HCT116 (cell line): ENCODE measurements around the gene FCER1A. TPM values are rescaled to one million over a fixed set of nuclear protein-coding genes. Genes with fewer than 3 reads are reported as not detected.

ENCODE experiments used
- ATAC-seq: fragments of 200-7000 bp; cut with Tn5 transposase; 2 replicates; pipeline ENCODE4 v1.9.1; 2020; ENCODE audit warnings: mild to moderate bottlenecking, moderate library complexity
- BruUV-seq: library from RNA; stranded (reverse); fragments of 400-500 nt; replicated peaks from 2 replicates; lab custom pipeline; 2021; lab: Mats Ljungman, UMichigan
- CTCF ChIA-PET: fragments of 300-600 bp; sonication (Branson Sonifier 250); formaldehyde crosslinking; loops from one replicate; lab custom pipeline; 2021; ENCODE audit warnings: antibody characterized with exemption; lab: Charles Lee
- POLR2A ChIA-PET: fragments of 300-600, 350-600 bp; sonication (Branson Sonifier 250); formaldehyde crosslinking; loops from one replicate; lab custom pipeline; 2021; ENCODE audit warnings: antibody characterized with exemption; lab: Charles Lee
- RAD21 ChIA-PET, 2 experiments: fragments of 300-600 bp; sonication (Branson Sonifier 250); formaldehyde crosslinking; loops; one replicate each; lab custom pipeline; 2023; ENCODE audit warnings: low total read pairs in 2 of 2; ENCODE audit not compliant: uncharacterized antibody in 2 of 2, unreplicated experiment in 2 of 2, low non-redundant PET in 1 of 2; lab: Charles Lee
- DNase-seq: peaks from one replicate; pipeline ENCODE4 v3.0.0-alpha.2; 2010; ENCODE audit warnings: low read depth, low spot score
- H2AFZ ChIP-seq: fragments of 200-600 bp; shearing (Covaris generic), sonication (generic); 2 replicates; pipeline ENCODE4 v1.6.1; 2017; ENCODE audit warnings: low read depth, mixed run types, mixed read lengths, antibody characterized with exemption, low read length; ENCODE audit not compliant: poor library complexity, severe bottlenecking
- H3K27ac ChIP-seq: 2 replicates; pipeline ENCODE4 v1.5.1; 2012; ENCODE audit warnings: low read depth, low read length
- H3K27me3 ChIP-seq: fragments of 200-600 bp; sonication (generic); 2 replicates; pipeline ENCODE4 v1.6.1; 2016; ENCODE audit warnings: mixed run types, low read length, mixed read lengths; ENCODE audit not compliant: insufficient read depth
- H3K36me3 ChIP-seq, 2 experiments: fragments of 200-500 bp in 1 of 2; fragments of 200-600 bp in 1 of 2; sonication (Bioruptor generic) in 1 of 2; sonication (generic) in 1 of 2; 2 replicates each; pipeline versions ENCODE4 v1.5.1 to v1.6.1; 2014 to 2016; ENCODE audit warnings: low read length in 2 of 2, inconsistent platforms in 1 of 2, mixed read lengths in 1 of 2, mixed run types in 1 of 2; ENCODE audit not compliant: insufficient read depth in 2 of 2, control insufficient read depth in 1 of 2
- H3K4me1 ChIP-seq, 2 experiments: fragments of 200-600 bp in 1 of 2; sonication (generic) in 1 of 2; 2 replicates each; pipeline versions ENCODE4 v1.5.1 to v1.6.1; 2012 to 2017; ENCODE audit warnings: low read length in 2 of 2, inconsistent platforms in 1 of 2, mild to moderate bottlenecking in 1 of 2, mixed read lengths in 1 of 2, mixed run types in 1 of 2, moderate library complexity in 1 of 2; ENCODE audit not compliant: insufficient read depth in 2 of 2, control insufficient read depth in 1 of 2
- H3K4me2 ChIP-seq: fragments of 200-600 bp; sonication (generic); 2 replicates; pipeline ENCODE4 v1.6.1; 2017; ENCODE audit warnings: mixed run types, low read length, mixed read lengths
- H3K4me3 ChIP-seq, 2 experiments: fragments of 200-600 bp in 1 of 2; sonication (generic) in 1 of 2; replicated peaks in 1 of 2; 2 replicates each; pipeline ENCODE4 v1.5.1; 2011 to 2016; ENCODE audit warnings: low read length in 2 of 2, control low read depth in 1 of 2, low read depth in 1 of 2, mild to moderate bottlenecking in 1 of 2, mixed read lengths in 1 of 2, mixed run types in 1 of 2
- H3K79me2 ChIP-seq: fragments of 200-600 bp; sonication (generic); 2 replicates; pipeline ENCODE4 v1.6.1; 2017; ENCODE audit warnings: mild to moderate bottlenecking, mixed run types, low read length, moderate library complexity, mixed read lengths; ENCODE audit not compliant: insufficient read depth
- H3K9ac ChIP-seq: fragments of 200-600 bp; sonication (generic); 2 replicates; pipeline ENCODE4 v1.6.1; 2016; ENCODE audit warnings: low read length, mixed read lengths
- H3K9me2 ChIP-seq: fragments of 200-600 bp; sonication (generic), shearing (Covaris generic); 2 replicates; pipeline ENCODE4 v1.6.1; 2017; ENCODE audit warnings: mixed run types, mild to moderate bottlenecking, moderate library complexity; ENCODE audit not compliant: insufficient read depth
- H3K9me3 ChIP-seq, 2 experiments: fragments of 200-500 bp in 1 of 2; fragments of 200-600 bp in 1 of 2; sonication (Bioruptor generic) in 1 of 2; sonication (generic) in 1 of 2; 2 replicates each; pipeline ENCODE4 v1.6.1; 2014 to 2017; ENCODE audit warnings: low read length in 2 of 2, mixed read lengths in 2 of 2, inconsistent platforms in 1 of 2, low read depth in 1 of 2, mild to moderate bottlenecking in 1 of 2, mixed run types in 1 of 2, moderate library complexity in 1 of 2; ENCODE audit not compliant: control insufficient read depth in 1 of 2, insufficient read depth in 1 of 2
- H4K20me1 ChIP-seq: fragments of 200-600 bp; sonication (generic), shearing (Covaris generic); 2 replicates; pipeline ENCODE4 v1.6.1; 2017; ENCODE audit warnings: mixed run types, mild to moderate bottlenecking, moderate library complexity; ENCODE audit not compliant: insufficient read depth
- CEBPB ChIP-seq: IDR thresholded peaks from 2 replicates; pipeline ENCODE4 v1.6.1; 2012; ENCODE audit warnings: low read depth
- CTCF ChIP-seq, 3 experiments: fragments of 200-600 bp in 1 of 3; sonication (generic) in 1 of 3; IDR thresholded peaks in 2 of 3; conservative IDR thresholded peaks in 1 of 3; 2 replicates each; pipeline ENCODE4 v1.5.1; 2012 to 2017; ENCODE audit warnings: low read depth in 2 of 3, low read length in 2 of 3, antibody characterized with exemption in 1 of 3, borderline replicate concordance in 1 of 3, control low read depth in 1 of 3, mild to moderate bottlenecking in 1 of 3, mixed read lengths in 1 of 3, mixed run types in 1 of 3, moderate library complexity in 1 of 3; ENCODE audit not compliant: insufficient read depth in 1 of 3
- EGR1 ChIP-seq: IDR thresholded peaks from 2 replicates; pipeline ENCODE4 v1.6.1; 2012; ENCODE audit warnings: low read depth
- ELF1 ChIP-seq: IDR thresholded peaks from 2 replicates; pipeline ENCODE4 v1.6.1; 2012; ENCODE audit warnings: low read depth, borderline replicate concordance
- EZH2 ChIP-seq: fragments of 200-600 bp; sonication (generic); IDR thresholded peaks from 2 replicates; pipeline ENCODE4 v1.6.1; 2017; ENCODE audit warnings: antibody characterized with exemption, mixed run types
- FOSL1 ChIP-seq: IDR thresholded peaks from 2 replicates; pipeline ENCODE4 v1.6.1; 2012; ENCODE audit warnings: low read depth
- MAX ChIP-seq: IDR thresholded peaks from 2 replicates; pipeline ENCODE4 v1.6.1; 2012
- POLR2A ChIP-seq: IDR thresholded peaks from 2 replicates; pipeline ENCODE4 v1.7.0; 2011; ENCODE audit warnings: borderline replicate concordance; ENCODE audit not compliant: insufficient read depth, insufficient read length; ENCODE audit errors: extremely low read depth
- RAD21 ChIP-seq: IDR thresholded peaks from 2 replicates; pipeline ENCODE4 v1.6.1; 2012; ENCODE audit warnings: low read depth, mild to moderate bottlenecking
- REST ChIP-seq: IDR thresholded peaks from 2 replicates; pipeline ENCODE4 v1.6.1; 2012; ENCODE audit warnings: low read depth
- SIN3A ChIP-seq: IDR thresholded peaks from 2 replicates; pipeline ENCODE4 v1.6.1; 2012; ENCODE audit warnings: low read depth
- SP1 ChIP-seq: IDR thresholded peaks from 2 replicates; pipeline ENCODE4 v1.6.1; 2012; ENCODE audit warnings: low read depth
- TCF7L2 ChIP-seq: IDR thresholded peaks from 2 replicates; pipeline ENCODE4 v1.7.0; 2011; ENCODE audit warnings: borderline replicate concordance, inconsistent platforms; ENCODE audit not compliant: insufficient read depth, insufficient read length; ENCODE audit errors: extremely low read depth
- YY1 ChIP-seq: IDR thresholded peaks from 2 replicates; pipeline ENCODE4 v1.6.1; 2011; ENCODE audit warnings: low read length, low read depth, moderate library complexity, mild to moderate bottlenecking; ENCODE audit not compliant: insufficient replicate concordance; ENCODE audit errors: extremely low read depth
- ZBTB33 ChIP-seq: IDR thresholded peaks from 2 replicates; pipeline ENCODE4 v1.6.1; 2011; ENCODE audit warnings: mild to moderate bottlenecking, low read length, moderate library complexity; ENCODE audit not compliant: insufficient replicate concordance; ENCODE audit errors: extremely low read depth
- ZFX ChIP-seq: fragments of 450-650 bp; IDR thresholded peaks from 2 replicates; pipeline ENCODE4 v1.6.1; 2017
- ZNF274 ChIP-seq: fragments of 200-500 bp; sonication (Bioruptor generic); IDR thresholded peaks from 2 replicates; pipeline ENCODE4 v1.6.1; 2014; ENCODE audit warnings: mild to moderate bottlenecking, low read depth, low read length, inconsistent platforms
- intact Hi-C: fragments of 100-400 bp; cut with micrococcal nuclease; formaldehyde crosslinking; loops from 2 replicates; pipeline ENCODE4 v1.10.0; 2022
- total RNA-seq: library from RNA; stranded (reverse); gene quantifications from one replicate; pipeline ENCODE4 v1.2.1, GENCODE V29; 2021; ENCODE audit not compliant: unreplicated experiment

The FCER1A gene
- total RNA-seq, 1 experiment from 2014 or later: not detected

GRCh38 chr1:159318784-159319551, 16.8 kb downstream of the FCER1A start:
- no TSS peak for BruUV-seq
- no peak overlapping the region for H3K9ac ChIP-seq
- no peaks in the 10 kb centered on the region for H3K4me1 ChIP-seq
- no peak overlapping the region for H3K4me3 ChIP-seq
- H2AFZ ChIP-seq: no peak overlapping the region
- no peaks in the 10 kb centered on the region for H3K79me2 ChIP-seq
- RAD21 ChIA-PET: no interaction called here
- no peak for ATAC-seq
- no peaks in the 10 kb centered on the region for H3K27me3 ChIP-seq
- H4K20me1 ChIP-seq: no peaks in the 10 kb centered on the region; the same call in 1 of the 2 replicates
- H3K27ac ChIP-seq: no peak overlapping the region
- no peaks in the 10 kb centered on the region for H3K36me3 ChIP-seq
- intact Hi-C loops: no loop called here
- no peak for DNase-seq
- no peaks in the 10 kb centered on the region for H3K9me2 ChIP-seq
- POLR2A ChIA-PET: no interaction called here
- TF ChIP-seq CEBPB: no peak
- no peak for TF ChIP-seq ZFX
- TF ChIP-seq CTCF (IDR thresholded peaks at IDR 0.05 in 2 of 3, conservative IDR thresholded peaks at IDR 0.05 in 1 of 3; ENCODE audit: borderline replicate concordance in 1 of 3, insufficient read depth in 1 of 3, low read depth in 2 of 3, low read length in 2 of 3): no peak
- TF ChIP-seq FOSL1: no peak
- TF ChIP-seq TCF7L2: no peak
- TF ChIP-seq SP1: no peak
- no peak for TF ChIP-seq EGR1
- no peak for TF ChIP-seq EZH2
- no peak for TF ChIP-seq MAX
- TF ChIP-seq ZNF274: no peak
- TF ChIP-seq YY1: no peak
- no peak for TF ChIP-seq ZBTB33
- TF ChIP-seq POLR2A: no peak
- no peak for TF ChIP-seq REST
- TF ChIP-seq ELF1: no peak
- TF ChIP-seq SIN3A: no peak
- no peak for TF ChIP-seq RAD21
- H3K9me3 ChIP-seq: no peaks in the 10 kb centered on the region
- CTCF ChIA-PET: no interaction called here
- no peak overlapping the region for H3K4me2 ChIP-seq
